Esophagus squamous epithelium (tissue), 4 donors: Measurements from ENCODE around the gene WFIKKN1.

Experiments used
- POLR2A ChIP-seq, 4 donors: fragments of 450-650 bp; IDR thresholded peaks; one replicate each; pipeline ENCODE4 v1.6.1; 2017; ENCODE audit warnings: antibody characterized with exemption in 4 of 4, mild to moderate bottlenecking in 4 of 4, moderate library complexity in 3 of 4
- TF ChIP-seq, protein P1 (sequence below), 6 experiments: fragments of 450-650 bp in 4 of 6; fragments of 200-600 bp in 2 of 6; sonication (generic) in 2 of 6; IDR thresholded peaks; one replicate each; pipeline ENCODE4 v1.5.1; 2016 to 2019; ENCODE audit warnings: antibody characterized with exemption in 6 of 6, mild to moderate bottlenecking in 4 of 6, moderate library complexity in 4 of 6

DNA sequence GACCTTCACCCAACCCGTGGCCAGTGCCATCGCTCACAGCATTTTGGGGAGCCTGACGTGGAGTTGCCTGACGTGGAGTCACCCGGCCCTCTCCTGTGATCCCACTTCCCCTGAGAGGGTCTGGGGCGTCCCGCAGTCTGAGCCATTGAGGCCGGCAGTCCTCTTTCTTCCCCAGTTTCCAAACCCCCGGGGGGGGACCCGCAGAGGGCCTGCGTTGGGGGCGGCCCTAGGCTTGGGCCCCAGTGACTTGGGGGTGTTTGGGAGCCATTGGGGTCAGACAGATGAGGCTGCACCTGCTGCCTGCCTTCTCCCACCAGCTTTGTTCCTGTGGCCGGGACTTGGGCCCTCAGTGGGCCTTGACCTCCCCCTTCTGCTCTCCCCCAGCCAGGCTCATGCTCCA is 38.9 kb downstream of the WFIKKN1 start:
- TF ChIP-seq POLR2A (IDR thresholded peaks at IDR 0.05), result no peak
- TF ChIP-seq, protein P1, sequence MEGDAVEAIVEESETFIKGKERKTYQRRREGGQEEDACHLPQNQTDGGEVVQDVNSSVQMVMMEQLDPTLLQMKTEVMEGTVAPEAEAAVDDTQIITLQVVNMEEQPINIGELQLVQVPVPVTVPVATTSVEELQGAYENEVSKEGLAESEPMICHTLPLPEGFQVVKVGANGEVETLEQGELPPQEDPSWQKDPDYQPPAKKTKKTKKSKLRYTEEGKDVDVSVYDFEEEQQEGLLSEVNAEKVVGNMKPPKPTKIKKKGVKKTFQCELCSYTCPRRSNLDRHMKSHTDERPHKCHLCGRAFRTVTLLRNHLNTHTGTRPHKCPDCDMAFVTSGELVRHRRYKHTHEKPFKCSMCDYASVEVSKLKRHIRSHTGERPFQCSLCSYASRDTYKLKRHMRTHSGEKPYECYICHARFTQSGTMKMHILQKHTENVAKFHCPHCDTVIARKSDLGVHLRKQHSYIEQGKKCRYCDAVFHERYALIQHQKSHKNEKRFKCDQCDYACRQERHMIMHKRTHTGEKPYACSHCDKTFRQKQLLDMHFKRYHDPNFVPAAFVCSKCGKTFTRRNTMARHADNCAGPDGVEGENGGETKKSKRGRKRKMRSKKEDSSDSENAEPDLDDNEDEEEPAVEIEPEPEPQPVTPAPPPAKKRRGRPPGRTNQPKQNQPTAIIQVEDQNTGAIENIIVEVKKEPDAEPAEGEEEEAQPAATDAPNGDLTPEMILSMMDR (IDR thresholded peaks at IDR 0.05), result no peak
